GM23338 (cell line): ENCODE data around the gene ANKRD62. TPM values are rescaled to one million over a fixed set of nuclear protein-coding genes. Genes with fewer than 3 reads are reported as not detected.

Experiments
- ATAC-seq: fragments of 200-7000 bp; cut with Tn5 transposase; 3 replicates; pipeline ENCODE4 v1.9.1; 2020
- DNase-seq: peaks from one replicate; pipeline ENCODE4 v3.0.0-alpha.2; 2015; ENCODE audit warnings: low spot score
- H2AFZ ChIP-seq: fragments of 200-600 bp; sonication (generic); 2 replicates; pipeline ENCODE4 v1.8.0; 2016; ENCODE audit warnings: antibody characterized with exemption, mild to moderate bottlenecking, moderate library complexity
- H3F3A ChIP-seq: fragments of 200-600 bp; sonication (generic); replicated peaks from 2 replicates; pipeline ENCODE4 v1.8.0; 2017; ENCODE audit warnings: antibody characterized with exemption, mixed run types, low read depth
- H3K27ac ChIP-seq: fragments of 200-600 bp; sonication (generic); 2 replicates; pipeline ENCODE4 v1.6.1; 2016; ENCODE audit warnings: low read depth
- H3K27me3 ChIP-seq: fragments of 200-600 bp; sonication (generic); 2 replicates; pipeline ENCODE4 v1.8.0; 2016; ENCODE audit warnings: mild to moderate bottlenecking, mixed run types, moderate library complexity; ENCODE audit not compliant: insufficient read depth
- H3K36me3 ChIP-seq: fragments of 200-600 bp; sonication (generic); 2 replicates; pipeline ENCODE4 v1.8.0; 2016; ENCODE audit warnings: mild to moderate bottlenecking; ENCODE audit not compliant: insufficient read depth
- H3K4me1 ChIP-seq: fragments of 200-600 bp; sonication (generic); 2 replicates; pipeline ENCODE4 v1.8.0; 2016; ENCODE audit warnings: mild to moderate bottlenecking, moderate library complexity; ENCODE audit not compliant: insufficient read depth
- H3K4me2 ChIP-seq: fragments of 200-600 bp; sonication (generic); 2 replicates; pipeline ENCODE4 v1.7.1; 2017; ENCODE audit warnings: mixed run types
- H3K4me3 ChIP-seq: fragments of 200-600 bp; sonication (generic); 2 replicates; pipeline ENCODE4 v1.6.1; 2016; ENCODE audit warnings: mixed run types
- H3K79me2 ChIP-seq: fragments of 200-600 bp; sonication (generic); replicated peaks from 2 replicates; pipeline ENCODE4 v1.8.0; 2017; ENCODE audit warnings: mild to moderate bottlenecking; ENCODE audit not compliant: insufficient read depth
- H3K9me2 ChIP-seq: fragments of 200-600 bp; sonication (generic); 2 replicates; pipeline ENCODE4 v1.8.0; 2017; ENCODE audit not compliant: insufficient read depth
- H4K20me1 ChIP-seq: fragments of 200-600 bp; sonication (generic); replicated peaks from 2 replicates; pipeline ENCODE4 v1.8.0; 2017; ENCODE audit warnings: mild to moderate bottlenecking; ENCODE audit not compliant: insufficient read depth
- H3K27ac Mint-ChIP-seq: 2 replicates; pipeline ENCODE4 v1.8.0; 2020; ENCODE audit warnings: inconsistent platforms, mild to moderate bottlenecking, moderate library complexity, mixed read lengths
- H3K27me3 Mint-ChIP-seq: 3 replicates; pipeline ENCODE4 v1.8.0; 2022; ENCODE audit warnings: low read depth, mild to moderate bottlenecking, moderate library complexity, mixed read lengths, inconsistent platforms; ENCODE audit not compliant: insufficient read depth, poor library complexity
- H3K36me3 Mint-ChIP-seq: 3 replicates; pipeline ENCODE4 v1.8.0; 2021; ENCODE audit warnings: low read depth, mild to moderate bottlenecking, inconsistent platforms, moderate library complexity, mixed read lengths
- H3K4me1 Mint-ChIP-seq: 3 replicates; pipeline ENCODE4 v1.8.0; 2020; ENCODE audit warnings: mild to moderate bottlenecking, inconsistent platforms, mixed read lengths
- H3K4me3 Mint-ChIP-seq: 3 replicates; pipeline ENCODE4 v1.8.0; 2021; ENCODE audit warnings: moderate library complexity, mild to moderate bottlenecking, inconsistent platforms, mixed read lengths
- H3K9me3 Mint-ChIP-seq: 3 replicates; pipeline ENCODE4 v1.8.0; 2020; ENCODE audit warnings: moderate library complexity, mild to moderate bottlenecking, inconsistent platforms, mixed read lengths
- CTCF ChIP-seq, 2 experiments: fragments of 200-600 bp in 1 of 2; sonication (generic) in 1 of 2; conservative IDR thresholded peaks; 2 replicates each; pipeline versions ENCODE4 v1.5.1 to v1.6.1; 2016 to 2017; ENCODE audit warnings: antibody characterized with exemption in 2 of 2, low read depth in 2 of 2, mild to moderate bottlenecking in 2 of 2, moderate library complexity in 1 of 2
- EZH2phosphoT487 ChIP-seq: fragments of 200-600 bp; sonication (generic); IDR thresholded peaks from one replicate; pipeline ENCODE4 v1.8.1; 2018; ENCODE audit warnings: antibody characterized with exemption; ENCODE audit not compliant: unreplicated experiment
- POLR2AphosphoS5 ChIP-seq: IDR thresholded peaks from 2 replicates; pipeline ENCODE4 v1.6.1; 2016; ENCODE audit warnings: antibody characterized with exemption, low read depth
- ZNF462 ChIP-seq: fragments of 250-450 bp; sonication (Bioruptor Pico); IDR thresholded peaks from 2 replicates; pipeline ENCODE4 v1.5.0; 2020; ENCODE audit warnings: mild to moderate bottlenecking, moderate library complexity
- polyA plus RNA-seq: library from polyadenylated mRNA; unstranded; fragments of >200 nt; fragmentation: Nextera tagmentation; extraction: Ambion mirVana; gene quantifications from 2 replicates; pipeline ENCODE4 v1.2.1, GENCODE V29; 2016
- total RNA-seq: library from RNA; depleted of rRNA; stranded (reverse); fragments of >200 nt; shearing (Covaris generic); gene quantifications from 2 replicates; pipeline ENCODE4 v1.2.3, GENCODE V29; 2014

ANKRD62 gene
- total and polyA plus RNA-seq, 2 experiments from 2014 or later: not detected

GRCh38 chr18:12056034-12056883 is 37.4 kb upstream of the ANKRD62 start:
- no peak overlapping the region for H3K27ac Mint-ChIP-seq

More at GRCh38 chr18:12056034-12056883, 37.4 kb upstream of the ANKRD62 start:
- Histone ChIP-seq H3K27ac (no peak overlapping the region), H4K20me1 (no peaks in the 10 kb centered on the region), H3F3A (no peaks in the 10 kb centered on the region), H3K9me2 (no peaks in the 10 kb centered on the region), H3K36me3 (no peaks in the 10 kb centered on the region), H3K79me2 (no peaks in the 10 kb centered on the region), H3K4me2 (no peak overlapping the region), H2AFZ (no peak overlapping the region), H3K4me1 (no peaks in the 10 kb centered on the region), H3K27me3 (no peaks in the 10 kb centered on the region), H3K4me3 (no peak overlapping the region)
- Mint-ChIP-seq H3K4me3 (no peak overlapping the region), H3K4me1 (peaks cover 6% of the 10 kb centered on the region), H3K27me3 (peaks cover 7% of the 10 kb centered on the region), H3K9me3 (peaks cover 2% of the 10 kb centered on the region; the same call in 1 of the 3 replicates), H3K36me3 (no peaks in the 10 kb centered on the region)
- TF ChIP-seq CTCF (conservative IDR thresholded peaks at IDR 0.05; ENCODE audit: low read depth in 2 of 2) (no peak), POLR2AphosphoS5 (no peak), EZH2phosphoT487 (no peak), ZNF462 (no peak)
- no peak for DNase-seq
- ATAC-seq: no peak
